Loucy (cell line): ENCODE measurements around the gene FFAR1.

Source experiments
- H2AFZ ChIP-seq: fragments of 200-600 bp; sonication (generic); 2 replicates; pipeline ENCODE4 v1.6.0; 2016; ENCODE audit warnings: antibody characterized with exemption, mild to moderate bottlenecking, low read length, moderate library complexity
- H3F3A ChIP-seq: fragments of 200-600 bp; 2 replicates; pipeline ENCODE4 v1.6.0; 2016; ENCODE audit warnings: antibody characterized with exemption, low read depth, mild to moderate bottlenecking
- H3K27me3 ChIP-seq: fragments of 200-600 bp; sonication (generic); 2 replicates; pipeline ENCODE4 v1.6.1; 2014; ENCODE audit warnings: low read length, mild to moderate bottlenecking; ENCODE audit not compliant: insufficient read depth, poor library complexity, severe bottlenecking
- H3K36me3 ChIP-seq: fragments of 200-600 bp; sonication (generic); 2 replicates; pipeline ENCODE4 v1.6.1; 2016; ENCODE audit warnings: low read length; ENCODE audit not compliant: insufficient read depth
- H3K4me1 ChIP-seq: fragments of 200-600 bp; sonication (generic); 2 replicates; pipeline ENCODE4 v1.5.1; 2014; ENCODE audit warnings: low read length, mild to moderate bottlenecking; ENCODE audit not compliant: insufficient read depth, poor library complexity, severe bottlenecking
- H3K4me2 ChIP-seq: fragments of 200-600 bp; sonication (generic); 2 replicates; pipeline ENCODE4 v1.6.0; 2014; ENCODE audit warnings: antibody characterized with exemption, low read length, low read depth, mild to moderate bottlenecking; ENCODE audit not compliant: poor library complexity, severe bottlenecking
- H3K4me3 ChIP-seq: fragments of 200-600 bp; sonication (generic); 2 replicates; pipeline ENCODE4 v1.5.1; 2014; ENCODE audit warnings: low read length, mild to moderate bottlenecking, mixed read lengths; ENCODE audit not compliant: poor library complexity, severe bottlenecking
- H3K79me2 ChIP-seq: fragments of 200-600 bp; sonication (generic); 2 replicates; pipeline ENCODE4 v1.6.1; 2014; ENCODE audit warnings: low read length; ENCODE audit not compliant: insufficient read depth
- H3K9ac ChIP-seq: fragments of 200-600 bp; sonication (generic); 2 replicates; pipeline ENCODE4 v1.6.0; 2014; ENCODE audit warnings: mild to moderate bottlenecking, low read depth, low read length, moderate library complexity; ENCODE audit not compliant: poor library complexity, severe bottlenecking
- H3K9me2 ChIP-seq: fragments of 200-600 bp; sonication (generic); replicated peaks from 2 replicates; pipeline ENCODE4 v1.6.1; 2016; ENCODE audit warnings: low read depth, low read length, mixed read lengths
- H3K9me3 ChIP-seq: fragments of 200-600 bp; sonication (generic); 2 replicates; pipeline ENCODE4 v1.6.1; 2014; ENCODE audit warnings: mild to moderate bottlenecking, antibody characterized with exemption, low read length, low read depth; ENCODE audit not compliant: insufficient read depth
- H4K20me1 ChIP-seq: fragments of 200-600 bp; sonication (generic); 2 replicates; pipeline ENCODE4 v1.6.0; 2014; ENCODE audit warnings: antibody characterized with exemption, low read length, mild to moderate bottlenecking; ENCODE audit not compliant: insufficient read depth, poor library complexity, severe bottlenecking
- EZH2phosphoT487 ChIP-seq: fragments of 200-600 bp; IDR thresholded peaks from 2 replicates; pipeline ENCODE4 v1.6.1; 2018; ENCODE audit warnings: antibody characterized with exemption, mild to moderate bottlenecking, moderate library complexity, borderline replicate concordance
- TF ChIP-seq, protein P1 (sequence below): fragments of 200-600 bp; sonication (generic); conservative IDR thresholded peaks from 2 replicates; pipeline ENCODE4 v1.5.1; 2014; ENCODE audit warnings: mild to moderate bottlenecking, antibody characterized with exemption, low read length

FFAR1 gene

DNA sequence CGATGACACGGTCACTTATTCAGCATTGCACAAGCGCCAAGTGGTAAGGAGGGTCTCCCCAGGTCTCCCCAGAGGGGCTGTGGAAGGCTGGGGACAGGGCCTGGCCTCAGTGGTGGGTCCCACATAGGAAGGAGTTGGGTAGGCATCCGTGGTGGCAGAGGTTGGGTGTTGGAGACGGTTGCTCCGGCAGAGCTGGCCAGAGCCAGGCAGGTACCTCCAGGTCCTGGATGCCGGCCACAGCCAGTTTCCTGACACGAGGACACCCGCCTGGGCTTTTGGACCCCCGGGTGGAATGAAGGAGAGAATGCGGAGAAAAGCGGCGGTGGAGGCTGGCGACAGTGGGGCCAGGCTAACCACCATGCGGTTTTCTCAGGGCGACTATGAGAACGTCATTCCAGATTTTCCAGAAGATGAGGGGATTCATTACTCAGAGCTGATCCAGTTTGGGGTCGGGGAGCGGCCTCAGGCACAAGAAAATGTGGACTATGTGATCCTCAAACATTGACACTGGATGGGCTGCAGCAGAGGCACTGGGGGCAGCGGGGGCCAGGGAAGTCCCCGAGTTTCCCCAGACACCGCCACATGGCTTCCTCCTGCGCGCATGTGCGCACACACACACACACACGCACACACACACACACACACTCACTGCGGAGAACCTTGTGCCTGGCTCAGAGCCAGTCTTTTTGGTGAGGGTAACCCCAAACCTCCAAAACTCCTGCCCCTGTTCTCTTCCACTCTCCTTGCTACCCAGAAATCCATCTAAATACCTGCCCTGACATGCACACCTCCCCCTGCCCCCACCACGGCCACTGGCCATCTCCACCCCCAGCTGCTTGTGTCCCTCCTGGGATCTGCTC, 1.3 kb upstream of the FFAR1 start:
- Histone ChIP-seq H3K4me2 (peak overlapping the region; percentile 69), H3K27me3 (no peaks in the 10 kb centered on the region), H2AFZ (no peak overlapping the region), H3K9me3 (no peaks in the 10 kb centered on the region), H3K36me3 (no peaks in the 10 kb centered on the region), H3K9ac (peak overlapping the region; percentile 57), H3K4me1 (peaks cover 29% of the 10 kb centered on the region), H3K79me2 (no peaks in the 10 kb centered on the region), H3F3A (no peaks in the 10 kb centered on the region), H4K20me1 (no peaks in the 10 kb centered on the region), H3K4me3 (peak overlapping the region; percentile 43), H3K9me2 (no peaks in the 10 kb centered on the region)
- TF ChIP-seq, protein P1, sequence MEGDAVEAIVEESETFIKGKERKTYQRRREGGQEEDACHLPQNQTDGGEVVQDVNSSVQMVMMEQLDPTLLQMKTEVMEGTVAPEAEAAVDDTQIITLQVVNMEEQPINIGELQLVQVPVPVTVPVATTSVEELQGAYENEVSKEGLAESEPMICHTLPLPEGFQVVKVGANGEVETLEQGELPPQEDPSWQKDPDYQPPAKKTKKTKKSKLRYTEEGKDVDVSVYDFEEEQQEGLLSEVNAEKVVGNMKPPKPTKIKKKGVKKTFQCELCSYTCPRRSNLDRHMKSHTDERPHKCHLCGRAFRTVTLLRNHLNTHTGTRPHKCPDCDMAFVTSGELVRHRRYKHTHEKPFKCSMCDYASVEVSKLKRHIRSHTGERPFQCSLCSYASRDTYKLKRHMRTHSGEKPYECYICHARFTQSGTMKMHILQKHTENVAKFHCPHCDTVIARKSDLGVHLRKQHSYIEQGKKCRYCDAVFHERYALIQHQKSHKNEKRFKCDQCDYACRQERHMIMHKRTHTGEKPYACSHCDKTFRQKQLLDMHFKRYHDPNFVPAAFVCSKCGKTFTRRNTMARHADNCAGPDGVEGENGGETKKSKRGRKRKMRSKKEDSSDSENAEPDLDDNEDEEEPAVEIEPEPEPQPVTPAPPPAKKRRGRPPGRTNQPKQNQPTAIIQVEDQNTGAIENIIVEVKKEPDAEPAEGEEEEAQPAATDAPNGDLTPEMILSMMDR = no peak
- TF ChIP-seq EZH2phosphoT487 = no peak

DNA sequence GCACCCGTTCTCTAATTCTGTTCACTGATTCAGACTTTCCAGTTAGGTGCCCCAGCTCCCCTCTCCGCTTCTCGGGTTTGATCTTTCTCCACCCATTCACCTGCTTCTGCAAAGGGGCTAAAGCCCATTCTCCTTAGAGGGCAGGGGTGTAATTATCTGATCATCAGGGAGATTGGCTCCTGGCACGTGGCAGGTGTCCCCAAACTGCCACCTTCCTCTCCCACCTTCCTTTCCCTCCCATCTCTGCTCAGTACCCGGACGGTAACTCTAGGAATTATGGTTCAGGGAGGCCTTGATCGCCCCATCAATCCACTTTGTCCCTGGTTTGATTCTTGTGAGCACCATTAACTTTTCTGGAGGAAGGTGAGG, 212 bp downstream of the FFAR1 start:
- Histone ChIP-seq H4K20me1 (no peaks in the 10 kb centered on the region), H3K9me2 (no peaks in the 10 kb centered on the region), H3K36me3 (no peaks in the 10 kb centered on the region), H3K4me3 (no peak overlapping the region), H3K27me3 (no peaks in the 10 kb centered on the region), H3K9me3 (no peaks in the 10 kb centered on the region), H3F3A (no peaks in the 10 kb centered on the region), H2AFZ (no peak overlapping the region), H3K4me2 (peak overlapping the region; percentile 69), H3K9ac (peak overlapping the region; percentile 57), H3K79me2 (no peaks in the 10 kb centered on the region), H3K4me1 (peaks cover 29% of the 10 kb centered on the region)
- no peak for TF ChIP-seq EZH2phosphoT487
- TF ChIP-seq, protein P1 = no peak

DNA sequence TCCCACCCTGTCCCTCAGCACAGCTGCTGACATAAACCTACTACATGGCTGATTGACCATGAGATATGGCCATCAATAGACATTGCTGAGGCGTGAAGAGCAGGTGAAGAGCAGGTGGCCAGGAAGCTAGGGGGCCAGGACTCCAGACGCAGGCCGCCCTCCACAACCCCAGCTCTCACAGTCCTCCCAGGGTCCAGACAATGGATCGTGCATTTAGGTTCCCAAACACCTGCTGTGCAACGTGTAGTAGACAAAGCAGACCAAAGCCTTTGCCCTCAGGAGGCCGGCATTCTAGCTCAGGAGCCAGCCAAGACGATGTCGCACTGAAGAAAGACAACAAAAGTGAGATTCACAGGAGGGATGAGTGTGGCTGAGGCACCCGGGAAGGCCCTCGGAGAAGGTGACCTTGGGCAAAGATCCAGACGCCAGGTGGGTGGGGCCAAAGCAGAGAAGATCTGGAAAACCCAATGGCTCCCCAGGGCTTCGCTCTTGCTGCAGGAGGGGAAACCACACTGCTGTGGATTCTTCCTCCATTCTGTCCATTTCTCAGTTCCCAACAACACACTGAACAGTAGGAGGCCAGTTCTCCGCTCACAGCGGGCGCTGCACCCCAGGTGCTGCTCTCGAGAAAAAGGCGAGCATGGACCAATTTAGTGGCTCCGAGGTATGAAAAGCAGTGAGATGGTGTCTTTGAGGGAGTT, 1.4 kb downstream of the FFAR1 start:
- H3K27me3 ChIP-seq = no peaks in the 10 kb centered on the region
- no peak for TF ChIP-seq EZH2phosphoT487
- TF ChIP-seq, protein P1 = no peak
- H3K36me3 ChIP-seq = no peaks in the 10 kb centered on the region
- H3K4me2 ChIP-seq = no peak overlapping the region
- no peaks in the 10 kb centered on the region for H3K9me2 ChIP-seq
- H3F3A ChIP-seq = no peaks in the 10 kb centered on the region
- peaks cover 29% of the 10 kb centered on the region for H3K4me1 ChIP-seq
- H2AFZ ChIP-seq = no peak overlapping the region
- H4K20me1 ChIP-seq = no peaks in the 10 kb centered on the region
- no peaks in the 10 kb centered on the region for H3K9me3 ChIP-seq
- no peak overlapping the region for H3K4me3 ChIP-seq
- H3K79me2 ChIP-seq = no peaks in the 10 kb centered on the region
- no peak overlapping the region for H3K9ac ChIP-seq
